Heart right ventricle (tissue), 16 donors: ENCODE results near the gene ZNF17. TPM values are rescaled to one million over a fixed set of nuclear protein-coding genes. Genes with fewer than 3 reads are reported as not detected.

Experiments used
- ATAC-seq, 8 donors: fragments of 200-7000 bp; cut with Tn5 transposase; one replicate each; pipeline ENCODE4 v1.9.1; 2020; ENCODE audit warnings: mild to moderate bottlenecking in 8 of 8, moderate library complexity in 8 of 8, moderate number of reproducible peaks in 1 of 8
- DNase-seq, 2 donors: peaks; one replicate each; pipeline ENCODE4 v3.0.0-alpha.2; 2020
- H3K27ac ChIP-seq, 10 donors: fragments of 200-600 bp; sonication (generic) in 2 of 10; one replicate each; pipeline versions ENCODE4 v1.5.0 to v1.8.0; 2020 to 2022; ENCODE audit warnings: mild to moderate bottlenecking in 3 of 10
- H3K27me3 ChIP-seq, 7 donors: fragments of 200-600 bp; one replicate each; pipeline ENCODE4 v1.8.0; 2021 to 2022; ENCODE audit warnings: mild to moderate bottlenecking in 2 of 7
- H3K36me3 ChIP-seq, 9 donors: fragments of 200-600 bp; sonication (generic) in 1 of 9; one replicate each; pipeline versions ENCODE4 v1.5.0 to v1.8.0; 2020 to 2022; ENCODE audit warnings: mild to moderate bottlenecking in 2 of 9
- H3K4me1 ChIP-seq, 9 donors: fragments of 200-600 bp; sonication (generic) in 1 of 9; one replicate each; pipeline versions ENCODE4 v1.5.0 to v1.8.0; 2020 to 2022; ENCODE audit warnings: mild to moderate bottlenecking in 4 of 9
- H3K4me3 ChIP-seq, 10 donors: fragments of 200-600 bp; sonication (generic) in 2 of 10; one replicate each; pipeline versions ENCODE4 v1.5.0 to v1.8.0; 2020 to 2022; ENCODE audit warnings: mild to moderate bottlenecking in 7 of 10, moderate library complexity in 2 of 10
- H3K9me3 ChIP-seq, 11 donors: fragments of 200-600 bp in 10 of 11; sonication (generic) in 2 of 11; one replicate each; pipeline versions ENCODE4 v1.5.0 to v1.8.0; 2013 to 2022; ENCODE audit warnings: mild to moderate bottlenecking in 2 of 11, control low read depth in 1 of 11, moderate library complexity in 1 of 11
- WGBS, 2 donors: extraction: QIAGEN DNeasy Blood & Tissue Kit; methylation state at CpG; one replicate each; pipeline ENCODE4 v1.1.7; 2013; ENCODE audit warnings: inconsistent platforms in 1 of 2; 5-methylcytosine and 5-hydroxymethylcytosine counted together
- intact Hi-C, 10 donors: fragments of 100-400 bp; cut with DNase I; formaldehyde crosslinking; loops; one replicate each; pipeline versions ENCODE4 v1.11.1 to v1.14.2; 2022
- polyA plus RNA-seq, 2 donors: library from polyadenylated mRNA; stranded (reverse); fragments of 200-250 nt; gene quantifications; one replicate each; pipeline ENCODE4 v1.2.3, GENCODE V29; 2013
- total RNA-seq, 10 donors: library from RNA; stranded (reverse); fragmentation: NEBNext Ultra II Directional in 3 of 10; extraction: Animal tissue kit (Norgen Biotek cat#: 25700) in 3 of 10; gene quantifications; one replicate each; pipeline versions ENCODE4 v1.2.1 to v1.2.4, GENCODE V29; 2021 to 2023
- TF ChIP-seq, protein P1 (sequence below), 9 donors: fragments of 200-600 bp; sonication (generic) in 2 of 9; IDR thresholded peaks; one replicate each; pipeline versions ENCODE4 v1.5.0 to v1.8.0; 2021 to 2022; ENCODE audit warnings: antibody characterized with exemption in 9 of 9, mild to moderate bottlenecking in 5 of 9, moderate library complexity in 1 of 9
- donor health status: Arrhythmogenic right ventricular cardiomyopathy.
- donor health status: ischemic (EF 13 %, LVEDD 7.1; RV severe dilation, severe dysfunction).
- donor health status: healthy with polysubstance abuse.
- donor health status: DM: no; HTN: yes; CAD: no.
- donor health status: DM: no; HTN: no; CAD: no.
- donor health status: ischemic (EF 25% LVEDD 6.9; RV normal size, moderate dysfunction).
- donor health status: ischemic (EF 25% LVEDD 5.7; RV mildly dilated, moderate dysfunction).
- donor health status: healthy.
- donor health status: DM: yes; HTN: yes; CAD: no.
- donor health status: Ischemic cardiomyopathy.
- donor health status: ischemic (EF 35%, LVEDD 5.7; RV mildly dilated, moderate dysfunction).
- donor health status: nonischemic (EF 11% LVEDD 7.7; RV severe dilation, severe dysfunction).
- donor health status: DM: yes; HTN: yes; CAD: no.
- donor health status: PGD.
- donor health status: ischemic (EF 29% LVEDD 5.4; RV normal size, mild dysfunction).
- donor health status: nonischemic (EF 23%, LVEDD 6.1; RV moderate dilation, normal function).

ZNF17 gene
- total and polyA plus RNA-seq, 12 donors, result 3.4 to 11.6 (median 9.5) TPM

DNA sequence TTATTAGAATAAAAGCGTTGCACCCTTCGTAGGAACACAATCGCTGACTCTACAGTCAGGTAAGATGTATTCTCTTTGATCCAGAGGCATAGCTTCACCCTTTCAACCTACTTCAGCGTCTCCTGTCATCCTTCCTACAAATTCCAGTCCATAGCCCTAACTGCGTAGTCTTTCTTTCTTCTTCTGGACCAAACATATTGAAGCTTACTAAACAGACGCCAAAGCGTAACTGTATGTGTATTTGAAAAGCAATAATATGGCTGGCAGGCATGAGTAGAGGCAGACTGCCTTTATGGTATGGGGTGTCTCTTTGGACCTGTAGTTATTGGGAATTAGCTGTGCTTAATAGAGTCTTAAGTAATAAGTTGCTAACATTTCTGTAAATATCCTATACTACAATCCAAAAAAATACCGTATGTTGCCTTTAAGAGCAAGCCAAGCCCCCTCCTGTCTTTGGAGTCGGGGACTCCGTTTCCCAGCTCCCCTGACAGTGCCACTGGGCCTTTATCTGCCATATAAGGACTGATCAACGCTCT, 21.7 kb upstream of the ZNF17 start:
- Histone ChIP-seq H3K9me3 (peaks cover 0 to 20% (median 0%) of the 10 kb centered on the region in 11 donors), H3K4me1 (peaks cover 0 to 34% (median 22%) of the 10 kb centered on the region in 9 donors), H3K4me3 (peak overlapping the region in 9 of 10 donors; percentile 80 to 99 (median 94)), H3K27me3 (no peaks in the 10 kb centered on the region), H3K36me3 (peaks cover 0 to 13% (median 5%) of the 10 kb centered on the region in 9 donors), H3K27ac (peak overlapping the region; percentile 57 to 99 (median 94))
- DNase-seq (no peak), ATAC-seq (peak in 2 of 8 donors; percentile 1 to 3)
- WGBS, 2 donors, result 49 to 54% methylated on average over 11 of the region's 11 CpGs
- TF ChIP-seq, protein P1, sequence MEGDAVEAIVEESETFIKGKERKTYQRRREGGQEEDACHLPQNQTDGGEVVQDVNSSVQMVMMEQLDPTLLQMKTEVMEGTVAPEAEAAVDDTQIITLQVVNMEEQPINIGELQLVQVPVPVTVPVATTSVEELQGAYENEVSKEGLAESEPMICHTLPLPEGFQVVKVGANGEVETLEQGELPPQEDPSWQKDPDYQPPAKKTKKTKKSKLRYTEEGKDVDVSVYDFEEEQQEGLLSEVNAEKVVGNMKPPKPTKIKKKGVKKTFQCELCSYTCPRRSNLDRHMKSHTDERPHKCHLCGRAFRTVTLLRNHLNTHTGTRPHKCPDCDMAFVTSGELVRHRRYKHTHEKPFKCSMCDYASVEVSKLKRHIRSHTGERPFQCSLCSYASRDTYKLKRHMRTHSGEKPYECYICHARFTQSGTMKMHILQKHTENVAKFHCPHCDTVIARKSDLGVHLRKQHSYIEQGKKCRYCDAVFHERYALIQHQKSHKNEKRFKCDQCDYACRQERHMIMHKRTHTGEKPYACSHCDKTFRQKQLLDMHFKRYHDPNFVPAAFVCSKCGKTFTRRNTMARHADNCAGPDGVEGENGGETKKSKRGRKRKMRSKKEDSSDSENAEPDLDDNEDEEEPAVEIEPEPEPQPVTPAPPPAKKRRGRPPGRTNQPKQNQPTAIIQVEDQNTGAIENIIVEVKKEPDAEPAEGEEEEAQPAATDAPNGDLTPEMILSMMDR (IDR thresholded peaks at IDR 0.05), result no peak
- intact Hi-C loops, result loop anchor here in 4 of 10 donors (1.0 to 2.0 kb wide), 2 partner anchors 26 kb away; partner anchors contain the start of genes TRAPPC2B (in 4 of the 4) and ZNF547 (in 4 of the 4)

DNA sequence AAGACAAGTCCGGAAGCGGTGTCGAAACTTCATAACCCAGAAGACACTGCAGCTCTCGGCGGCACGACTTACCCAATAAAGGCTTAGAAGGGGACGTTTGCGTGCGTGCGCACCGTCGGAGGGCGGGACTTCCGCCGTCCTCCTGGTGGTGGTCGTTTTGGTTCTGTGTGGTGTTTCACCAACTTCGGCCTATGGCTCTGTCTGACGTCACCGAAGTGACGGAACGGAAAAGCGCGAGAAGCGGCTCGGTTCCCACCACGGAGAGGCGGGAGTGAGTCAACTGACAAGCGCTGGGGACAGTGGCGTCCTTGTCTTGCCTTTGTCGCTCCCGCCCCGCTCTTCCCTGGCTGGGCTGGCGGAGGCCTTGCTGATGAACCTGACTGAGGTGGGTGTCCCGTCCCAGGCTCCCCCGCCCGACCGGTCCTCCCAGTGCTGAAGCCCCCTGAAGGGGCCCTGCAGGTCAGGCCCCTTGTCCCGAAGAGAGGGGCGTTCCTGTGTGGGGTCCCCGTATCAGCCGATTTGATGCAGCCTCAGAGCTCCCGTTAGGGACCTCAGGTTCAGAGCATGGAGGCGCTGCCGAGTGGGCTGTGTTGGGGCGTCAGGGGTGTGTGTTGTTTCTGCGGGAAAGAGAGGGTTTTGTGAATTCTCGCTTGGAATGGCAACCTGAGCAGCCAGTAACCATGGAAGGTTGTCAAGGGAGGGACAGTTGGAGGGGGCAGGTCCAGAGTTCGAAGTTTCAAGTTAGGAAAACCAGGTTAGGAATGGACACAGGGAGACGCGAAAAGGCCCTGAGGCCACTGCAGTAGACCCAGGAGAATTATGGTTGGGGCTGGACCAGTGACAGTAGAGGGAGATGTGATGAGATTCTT, 21.0 kb upstream of the ZNF17 start, which contains the start of gene ZNF548:
Gene ZNF548 (plus strand): TSS at position 125 of the 869 bp plus-strand sequence. CDS start 246 bp downstream, at position 371.
- Histone ChIP-seq H3K9me3 (peaks cover 0 to 24% (median 0%) of the 10 kb centered on the region in 11 donors), H3K27ac (peak within 1 kb of the TSS; percentile 71 to 99 (median 94)), H3K4me1 (peaks cover 0 to 34% (median 22%) of the 10 kb centered on the region in 9 donors), H3K4me3 (peak within 1 kb of the TSS; percentile 72 to 99 (median 92)), H3K27me3 (no peaks in the 10 kb centered on the region), H3K36me3 (peaks cover 0 to 18% (median 8%) of the 10 kb centered on the region in 9 donors)
- WGBS, 2 donors, result 1% methylated on average over 50 of the region's 50 CpGs
- intact Hi-C loops, result loop anchor here in 4 of 10 donors (1.0 to 2.0 kb wide), 2 partner anchors 27 kb away; partner anchors contain the start of genes TRAPPC2B (in 4 of the 4) and ZNF547 (in 4 of the 4)
- TF ChIP-seq, protein P1 (IDR thresholded peaks at IDR 0.05), result peak in 7 of 9 donors; percentile 9 to 52 (median 34)
- peak; percentile 99 to 100 (median 100) for ATAC-seq
- DNase-seq, result peak; percentile 95 to 97

DNA sequence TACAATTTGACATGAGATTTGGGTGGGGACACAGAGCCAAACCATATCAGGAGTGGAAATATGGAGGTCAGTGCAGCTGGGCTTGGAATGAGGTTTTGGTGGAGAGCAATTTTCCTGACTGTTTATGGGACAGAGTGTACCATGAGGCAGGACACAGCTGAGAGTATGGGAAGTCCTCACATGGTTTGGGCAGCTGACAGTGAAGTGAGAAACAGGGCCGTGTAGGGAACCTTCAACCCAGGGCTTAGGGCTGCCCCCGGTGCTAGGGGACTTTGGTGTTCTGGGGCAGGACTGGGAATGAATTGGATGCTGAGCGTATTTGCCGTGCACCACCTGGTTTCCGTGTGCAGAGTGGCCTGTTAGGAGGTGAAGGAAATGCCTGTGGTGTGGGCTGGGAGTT, 15.3 kb upstream of the ZNF17 start:
- no peaks in the 10 kb centered on the region for H3K27me3 ChIP-seq
- H3K36me3 ChIP-seq, result peaks cover 0 to 73% (median 43%) of the 10 kb centered on the region in 9 donors
- TF ChIP-seq, protein P1 (IDR thresholded peaks at IDR 0.05), result no peak
- intact Hi-C loops, result no loop called here
- H3K9me3 ChIP-seq, result peaks cover 0 to 75% (median 20%) of the 10 kb centered on the region in 11 donors
- H3K4me3 ChIP-seq, result no peak overlapping the region
- peaks cover 0 to 21% (median 10%) of the 10 kb centered on the region in 9 donors for H3K4me1 ChIP-seq
- ATAC-seq (peak in 4 of 8 donors; percentile 11 to 72 (median 28)), DNase-seq (no peak)
- WGBS, 2 donors, result 81 to 83% methylated on average over 5 of the region's 5 CpGs
- no peak overlapping the region for H3K27ac ChIP-seq

DNA sequence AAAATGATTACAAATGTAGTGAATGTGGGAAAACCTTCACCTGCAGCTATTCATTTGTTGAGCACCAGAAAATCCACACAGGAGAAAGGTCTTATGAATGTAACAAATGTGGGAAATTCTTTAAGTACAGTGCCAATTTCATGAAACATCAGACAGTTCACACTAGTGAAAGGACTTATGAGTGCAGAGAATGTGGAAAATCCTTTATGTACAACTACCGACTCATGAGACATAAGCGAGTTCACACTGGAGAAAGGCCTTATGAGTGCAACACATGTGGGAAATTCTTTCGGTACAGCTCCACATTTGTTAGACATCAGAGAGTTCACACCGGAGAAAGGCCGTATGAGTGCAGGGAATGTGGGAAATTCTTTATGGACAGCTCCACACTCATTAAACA, 12.1 kb upstream of the ZNF17 start:
- no peak overlapping the region for H3K27ac ChIP-seq
- TF ChIP-seq, protein P1 (IDR thresholded peaks at IDR 0.05), result no peak
- intact Hi-C loops, result no loop called here
- H3K36me3 ChIP-seq, result peaks cover 0 to 79% (median 42%) of the 10 kb centered on the region in 9 donors
- peaks cover 0 to 86% (median 20%) of the 10 kb centered on the region in 11 donors for H3K9me3 ChIP-seq
- no peak overlapping the region for H3K4me3 ChIP-seq
- no peak for DNase-seq
- H3K27me3 ChIP-seq, result no peaks in the 10 kb centered on the region
- ATAC-seq, result no peak
- peaks cover 0 to 4% (median 0%) of the 10 kb centered on the region in 9 donors for H3K4me1 ChIP-seq
- 96 to 98% methylated on average over 5 of the region's 5 CpGs for WGBS, 2 donors
